ENCODE data around the gene MYRIP. TPM values are rescaled to one million over a fixed set of nuclear protein-coding genes. Genes with fewer than 3 reads are reported as not detected.

MYRIP gene
- total RNA-seq, 1 donor from 2014 or later, result 0.70 TPM

GRCh38 chr3:40196966-40197365 lies 387.6 kb downstream of the MYRIP start:
- no peak for DNase-seq (ENCODE audit: low spot score)
- intact Hi-C loops (cut with DNase I), result no loop called here

GRCh38 chr3:40200692-40201316 lies 391.4 kb downstream of the MYRIP start:
- intact Hi-C loops (cut with DNase I), result no loop called here
- no peak for DNase-seq (ENCODE audit: low spot score)

GRCh38 chr3:40201770-40202169 lies 392.4 kb downstream of the MYRIP start:
- no peak for DNase-seq (ENCODE audit: low spot score)
- intact Hi-C loops (cut with DNase I), result no loop called here

- intact Hi-C loops (cut with DNase I), result no loop called here
- no peak for DNase-seq (ENCODE audit: low spot score)
Measured at GRCh38 chr3:40206522-40206921, 397.1 kb downstream of the MYRIP start.

- DNase-seq (ENCODE audit: low spot score), result no peak
- intact Hi-C loops (cut with DNase I), result no loop called here
Measured at GRCh38 chr3:40207796-40208195, 398.4 kb downstream of the MYRIP start.

GRCh38 chr3:40208251-40208650 lies 398.8 kb downstream of the MYRIP start:
- DNase-seq (ENCODE audit: low spot score), result no peak
- intact Hi-C loops (cut with DNase I), result no loop called here

GRCh38 chr3:40211579-40211978 lies 402.2 kb downstream of the MYRIP start:
- DNase-seq (ENCODE audit: low spot score), result no peak
- intact Hi-C loops (cut with DNase I), result no loop called here

GRCh38 chr3:40213556-40213955 lies 404.1 kb downstream of the MYRIP start:
- intact Hi-C loops (cut with DNase I), result no loop called here
- no peak for DNase-seq (ENCODE audit: low spot score)

- intact Hi-C loops (cut with DNase I), result no loop called here
- no peak for DNase-seq (ENCODE audit: low spot score)
Measured at GRCh38 chr3:40215015-40215414, 405.6 kb downstream of the MYRIP start.

- no peak for DNase-seq (ENCODE audit: low spot score)
- intact Hi-C loops (cut with DNase I), result no loop called here
Measured at GRCh38 chr3:40216471-40216870, 407.1 kb downstream of the MYRIP start.

- DNase-seq (ENCODE audit: low spot score), result no peak
- intact Hi-C loops (cut with DNase I), result no loop called here
Measured at GRCh38 chr3:40223856-40224255, 414.4 kb downstream of the MYRIP start.

GRCh38 chr3:40224796-40225515 lies 415.5 kb downstream of the MYRIP start:
- intact Hi-C loops (cut with DNase I), result no loop called here
- no peak for DNase-seq (ENCODE audit: low spot score)

GRCh38 chr3:40226636-40227035 lies 417.2 kb downstream of the MYRIP start:
- intact Hi-C loops (cut with DNase I), result no loop called here
- DNase-seq (ENCODE audit: low spot score), result no peak

GRCh38 chr3:40228792-40229350 lies 419.5 kb downstream of the MYRIP start:
- DNase-seq (ENCODE audit: low spot score), result no peak
- intact Hi-C loops (cut with DNase I), result no loop called here

GRCh38 chr3:40229386-40229785 lies 420.0 kb downstream of the MYRIP start:
- no peak for DNase-seq (ENCODE audit: low spot score)
- intact Hi-C loops (cut with DNase I), result no loop called here

- intact Hi-C loops (cut with DNase I), result no loop called here
Measured at GRCh38 chr3:40229963-40230362, 420.6 kb downstream of the MYRIP start.

GRCh38 chr3:40230382-40230781 lies 421.0 kb downstream of the MYRIP start:
- no peak for DNase-seq (ENCODE audit: low spot score)
- intact Hi-C loops (cut with DNase I), result no loop called here

More at GRCh38 chr3:40229963-40230362, 420.6 kb downstream of the MYRIP start:
- no peak for DNase-seq (ENCODE audit: low spot score)

- no peak for DNase-seq (ENCODE audit: low spot score)
- intact Hi-C loops (cut with DNase I), result no loop called here
Measured at GRCh38 chr3:40232626-40233025, 423.2 kb downstream of the MYRIP start.

GRCh38 chr3:40237159-40237558 lies 427.8 kb downstream of the MYRIP start:
- intact Hi-C loops (cut with DNase I), result no loop called here
- no peak for DNase-seq (ENCODE audit: low spot score)

- no peak for DNase-seq (ENCODE audit: low spot score)
- intact Hi-C loops (cut with DNase I), result no loop called here
Measured at GRCh38 chr3:40237889-40238571, 428.6 kb downstream of the MYRIP start.

- intact Hi-C loops (cut with DNase I), result no loop called here
- DNase-seq (ENCODE audit: low spot score), result no peak
Measured at GRCh38 chr3:40240921-40241320, 431.5 kb downstream of the MYRIP start.
